Measurements from ENCODE around the gene NPM3. TPM values are rescaled to one million over a fixed set of nuclear protein-coding genes. Genes with fewer than 3 reads are reported as not detected.
A peak's percentile ranks its signal among the peaks of the same experiment; 100 is the strongest.

Gene NPM3
- total and polyA plus RNA-seq, 2 of the 13 experiments (the other 11 are each of a cell fraction or from before 2014, with no cell fraction given) = 47.6 to 129 TPM

DNA sequence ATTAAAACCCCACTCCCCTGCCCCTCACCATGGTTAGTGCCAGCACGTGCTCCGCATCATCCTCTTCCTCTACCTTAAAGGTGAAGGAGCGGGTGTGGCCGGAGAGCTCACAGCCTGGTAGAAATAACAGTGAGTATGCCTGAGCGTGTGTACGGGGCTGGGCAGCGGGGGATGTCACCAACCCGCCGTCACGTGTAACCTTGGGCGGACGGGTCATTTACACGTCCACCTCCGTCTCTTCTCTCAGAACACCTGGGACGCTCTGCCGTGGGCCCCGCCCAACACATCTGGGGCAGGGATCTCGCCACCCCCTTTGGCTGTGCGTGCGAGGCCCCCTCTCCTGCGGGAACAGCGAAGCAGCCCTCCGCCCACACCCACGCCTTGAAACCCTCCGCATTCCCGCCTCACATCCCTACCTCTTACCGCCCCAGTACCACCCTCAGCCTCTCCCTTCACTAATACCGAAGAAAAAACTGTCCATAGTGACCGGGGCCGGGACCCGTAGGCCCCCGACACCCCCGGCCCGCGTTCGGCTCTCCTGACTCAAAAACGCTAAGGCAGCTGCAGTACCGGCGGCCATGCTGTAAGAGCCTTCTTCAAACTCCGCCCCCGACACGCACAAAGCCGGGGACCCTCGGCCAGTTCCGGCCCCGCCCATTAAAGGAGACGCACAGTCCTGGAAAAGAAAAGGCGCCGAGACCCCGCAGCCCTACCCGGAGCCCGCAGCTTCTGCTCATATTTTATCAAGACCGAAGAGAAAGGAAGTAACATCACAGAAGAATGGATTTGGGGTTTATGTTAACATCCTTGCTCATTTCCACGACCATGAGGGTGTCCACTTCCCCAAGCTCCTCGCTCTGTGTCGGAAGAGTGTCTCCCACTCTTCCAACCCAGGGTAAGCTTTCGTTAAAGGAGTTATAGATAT is at the start of gene NPM3 (continued):
- 0 out of 2 replicates have a peak, but pooled peaks have one; percentile 44 for TF ChIP-seq ZNF75D (CRISPR knock-in tag; IDR thresholded peaks at IDR 0.05; ENCODE audit: borderline replicate concordance)
- TF ChIP-seq NFRKB (IDR thresholded peaks at IDR 0.05) = no peak
- TF ChIP-seq, protein P1, sequence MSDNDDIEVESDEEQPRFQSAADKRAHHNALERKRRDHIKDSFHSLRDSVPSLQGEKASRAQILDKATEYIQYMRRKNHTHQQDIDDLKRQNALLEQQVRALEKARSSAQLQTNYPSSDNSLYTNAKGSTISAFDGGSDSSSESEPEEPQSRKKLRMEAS (IDR thresholded peaks at IDR 0.05) = no peak; the same call in 1 of the 2 replicates
- TF ChIP-seq MYPOP (CRISPR knock-in tag; IDR thresholded peaks at IDR 0.05) = no peak
- peak; percentile 66; the same call in 1 of the 3 replicates for TF ChIP-seq MXI1 (IDR thresholded peaks at IDR 0.05; ENCODE audit: borderline replicate concordance, low read depth, low read length)
- TF ChIP-seq TIGD3 (CRISPR knock-in tag; IDR thresholded peaks at IDR 0.05; ENCODE audit: borderline replicate concordance) = no peak
- TF ChIP-seq HNF4A (CRISPR knock-in tag; IDR thresholded peaks at IDR 0.05) = no peak
- TF ChIP-seq, protein P2, sequence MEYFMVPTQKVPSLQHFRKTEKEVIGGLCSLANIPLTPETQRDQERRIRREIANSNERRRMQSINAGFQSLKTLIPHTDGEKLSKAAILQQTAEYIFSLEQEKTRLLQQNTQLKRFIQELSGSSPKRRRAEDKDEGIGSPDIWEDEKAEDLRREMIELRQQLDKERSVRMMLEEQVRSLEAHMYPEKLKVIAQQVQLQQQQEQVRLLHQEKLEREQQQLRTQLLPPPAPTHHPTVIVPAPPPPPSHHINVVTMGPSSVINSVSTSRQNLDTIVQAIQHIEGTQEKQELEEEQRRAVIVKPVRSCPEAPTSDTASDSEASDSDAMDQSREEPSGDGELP (IDR thresholded peaks at IDR 0.05; ENCODE audit: borderline replicate concordance, low read depth) = no peak
- 0 out of 2 replicates have a peak, but pooled peaks have one; percentile 51 for TF ChIP-seq ZNF567 (CRISPR knock-in tag; IDR thresholded peaks at IDR 0.05; ENCODE audit: borderline replicate concordance)
- TF ChIP-seq HOXA5 (CRISPR knock-in tag; IDR thresholded peaks at IDR 0.05) = peak; percentile 22; the same call in 1 of the 2 replicates
- TF ChIP-seq RELA (CRISPR knock-in tag; IDR thresholded peaks at IDR 0.05) = no peak
- TF ChIP-seq KLF12 (CRISPR knock-in tag; IDR thresholded peaks at IDR 0.05; ENCODE audit: borderline replicate concordance) = 0 out of 2 replicates have a peak, but pooled peaks have one; percentile 51
- TF ChIP-seq, protein P3, sequence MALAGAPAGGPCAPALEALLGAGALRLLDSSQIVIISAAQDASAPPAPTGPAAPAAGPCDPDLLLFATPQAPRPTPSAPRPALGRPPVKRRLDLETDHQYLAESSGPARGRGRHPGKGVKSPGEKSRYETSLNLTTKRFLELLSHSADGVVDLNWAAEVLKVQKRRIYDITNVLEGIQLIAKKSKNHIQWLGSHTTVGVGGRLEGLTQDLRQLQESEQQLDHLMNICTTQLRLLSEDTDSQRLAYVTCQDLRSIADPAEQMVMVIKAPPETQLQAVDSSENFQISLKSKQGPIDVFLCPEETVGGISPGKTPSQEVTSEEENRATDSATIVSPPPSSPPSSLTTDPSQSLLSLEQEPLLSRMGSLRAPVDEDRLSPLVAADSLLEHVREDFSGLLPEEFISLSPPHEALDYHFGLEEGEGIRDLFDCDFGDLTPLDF (CRISPR knock-in tag; IDR thresholded peaks at IDR 0.05) = peak; percentile 67
- TF ChIP-seq, protein P4, sequence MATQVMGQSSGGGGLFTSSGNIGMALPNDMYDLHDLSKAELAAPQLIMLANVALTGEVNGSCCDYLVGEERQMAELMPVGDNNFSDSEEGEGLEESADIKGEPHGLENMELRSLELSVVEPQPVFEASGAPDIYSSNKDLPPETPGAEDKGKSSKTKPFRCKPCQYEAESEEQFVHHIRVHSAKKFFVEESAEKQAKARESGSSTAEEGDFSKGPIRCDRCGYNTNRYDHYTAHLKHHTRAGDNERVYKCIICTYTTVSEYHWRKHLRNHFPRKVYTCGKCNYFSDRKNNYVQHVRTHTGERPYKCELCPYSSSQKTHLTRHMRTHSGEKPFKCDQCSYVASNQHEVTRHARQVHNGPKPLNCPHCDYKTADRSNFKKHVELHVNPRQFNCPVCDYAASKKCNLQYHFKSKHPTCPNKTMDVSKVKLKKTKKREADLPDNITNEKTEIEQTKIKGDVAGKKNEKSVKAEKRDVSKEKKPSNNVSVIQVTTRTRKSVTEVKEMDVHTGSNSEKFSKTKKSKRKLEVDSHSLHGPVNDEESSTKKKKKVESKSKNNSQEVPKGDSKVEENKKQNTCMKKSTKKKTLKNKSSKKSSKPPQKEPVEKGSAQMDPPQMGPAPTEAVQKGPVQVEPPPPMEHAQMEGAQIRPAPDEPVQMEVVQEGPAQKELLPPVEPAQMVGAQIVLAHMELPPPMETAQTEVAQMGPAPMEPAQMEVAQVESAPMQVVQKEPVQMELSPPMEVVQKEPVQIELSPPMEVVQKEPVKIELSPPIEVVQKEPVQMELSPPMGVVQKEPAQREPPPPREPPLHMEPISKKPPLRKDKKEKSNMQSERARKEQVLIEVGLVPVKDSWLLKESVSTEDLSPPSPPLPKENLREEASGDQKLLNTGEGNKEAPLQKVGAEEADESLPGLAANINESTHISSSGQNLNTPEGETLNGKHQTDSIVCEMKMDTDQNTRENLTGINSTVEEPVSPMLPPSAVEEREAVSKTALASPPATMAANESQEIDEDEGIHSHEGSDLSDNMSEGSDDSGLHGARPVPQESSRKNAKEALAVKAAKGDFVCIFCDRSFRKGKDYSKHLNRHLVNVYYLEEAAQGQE (IDR thresholded peaks at IDR 0.05; ENCODE audit: borderline replicate concordance in 1 of 2, low read depth in 1 of 2, low read length in 2 of 2) = no peak
- TF ChIP-seq YEATS2 (CRISPR knock-in tag; IDR thresholded peaks at IDR 0.05; ENCODE audit: borderline replicate concordance) = 0 out of 2 replicates have a peak, but pooled peaks have one; percentile 48
- TF ChIP-seq ZNF160 (CRISPR knock-in tag; IDR thresholded peaks at IDR 0.05) = 0 out of 2 replicates have a peak, but pooled peaks have one; percentile 46
- TF ChIP-seq U2AF2 (IDR thresholded peaks at IDR 0.05; ENCODE audit: low read depth, low read length) = 0 out of 2 replicates have a peak, but pooled peaks have one; percentile 60
- peak; percentile 65 for TF ChIP-seq ZNF335 (CRISPR knock-in tag; IDR thresholded peaks at IDR 0.05)
- TF ChIP-seq FOXK1 (CRISPR knock-in tag; IDR thresholded peaks at IDR 0.05; ENCODE audit: borderline replicate concordance, low read depth) = no peak
- TF ChIP-seq ZNF121 (CRISPR knock-in tag; IDR thresholded peaks at IDR 0.05) = no peak

All from HepG2 (cell line).